Omental fat pad (tissue), 4 donors: ENCODE measurements around the gene VDAC2. TPM values are rescaled to one million over a fixed set of nuclear protein-coding genes. Genes with fewer than 3 reads are reported as not detected.

Experiments
- ATAC-seq: fragments of 150-250 bp; one replicate; pipeline ENCODE4 v1.9.1; 2016; ENCODE audit warnings: mild to moderate bottlenecking, moderate library complexity; ENCODE audit not compliant: low FRiP score
- DNase-seq: peaks from one replicate; pipeline ENCODE4 v3.0.0-alpha.2; 2019; ENCODE audit warnings: low spot score
- total RNA-seq, 4 donors: library from RNA; depleted of rRNA; stranded (reverse); fragments of >200 nt; gene quantifications; one replicate each; pipeline ENCODE4 v1.1.0, GENCODE V29; 2016
- TF ChIP-seq, protein P1 (sequence below), 3 donors: fragments of 450-650 bp; IDR thresholded peaks; one replicate each; pipeline ENCODE4 v1.5.1; 2016 to 2017; ENCODE audit warnings: antibody characterized with exemption in 3 of 3, mild to moderate bottlenecking in 3 of 3, moderate library complexity in 2 of 3

The VDAC2 gene
- total RNA-seq, 4 donors from 2014 or later, result 111 to 143 (median 131) TPM

DNA sequence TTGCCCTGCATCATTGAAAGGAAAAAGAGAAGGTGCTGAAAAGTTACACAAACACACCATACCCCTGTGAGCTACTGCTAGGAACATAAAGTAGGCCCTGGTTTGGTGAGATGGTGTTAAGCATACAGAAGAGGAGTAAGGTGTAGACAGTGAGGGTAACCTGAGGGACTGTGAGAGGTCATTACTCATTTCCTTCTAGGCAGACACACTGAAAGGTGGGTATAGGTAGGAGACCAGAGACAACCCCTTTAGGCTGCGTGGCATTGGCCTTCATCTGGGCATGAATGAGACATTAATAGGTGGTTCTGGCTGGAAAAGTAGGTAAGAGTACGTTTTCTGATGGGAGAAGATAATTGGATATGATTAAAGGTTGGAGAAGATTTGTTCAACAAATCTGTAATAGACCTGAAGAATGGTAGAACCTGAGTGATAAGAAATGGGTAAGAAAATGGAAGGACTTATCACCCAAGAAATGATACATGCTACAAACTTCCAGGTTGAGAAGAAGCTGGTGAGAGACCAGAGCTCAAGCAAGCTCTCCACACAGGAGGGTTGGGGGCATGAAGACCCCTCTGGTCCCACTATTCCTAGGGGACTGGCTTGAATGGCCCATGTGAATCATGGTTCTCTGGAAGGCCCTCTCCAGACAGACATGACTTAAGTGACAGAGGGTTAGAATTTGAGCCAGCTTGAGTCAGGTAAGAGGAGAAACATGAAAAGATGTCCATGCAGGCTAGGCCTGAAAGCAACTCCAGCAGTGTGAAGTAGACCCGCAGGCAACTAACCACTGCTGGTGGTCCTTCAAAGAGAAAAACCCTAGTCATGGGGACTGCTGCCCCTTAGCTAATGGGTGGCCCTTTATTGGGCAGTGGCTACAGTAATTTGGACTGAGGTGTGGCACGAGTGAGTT, 21.3 kb downstream of the VDAC2 start:
- no peak for DNase-seq
- TF ChIP-seq, protein P1, sequence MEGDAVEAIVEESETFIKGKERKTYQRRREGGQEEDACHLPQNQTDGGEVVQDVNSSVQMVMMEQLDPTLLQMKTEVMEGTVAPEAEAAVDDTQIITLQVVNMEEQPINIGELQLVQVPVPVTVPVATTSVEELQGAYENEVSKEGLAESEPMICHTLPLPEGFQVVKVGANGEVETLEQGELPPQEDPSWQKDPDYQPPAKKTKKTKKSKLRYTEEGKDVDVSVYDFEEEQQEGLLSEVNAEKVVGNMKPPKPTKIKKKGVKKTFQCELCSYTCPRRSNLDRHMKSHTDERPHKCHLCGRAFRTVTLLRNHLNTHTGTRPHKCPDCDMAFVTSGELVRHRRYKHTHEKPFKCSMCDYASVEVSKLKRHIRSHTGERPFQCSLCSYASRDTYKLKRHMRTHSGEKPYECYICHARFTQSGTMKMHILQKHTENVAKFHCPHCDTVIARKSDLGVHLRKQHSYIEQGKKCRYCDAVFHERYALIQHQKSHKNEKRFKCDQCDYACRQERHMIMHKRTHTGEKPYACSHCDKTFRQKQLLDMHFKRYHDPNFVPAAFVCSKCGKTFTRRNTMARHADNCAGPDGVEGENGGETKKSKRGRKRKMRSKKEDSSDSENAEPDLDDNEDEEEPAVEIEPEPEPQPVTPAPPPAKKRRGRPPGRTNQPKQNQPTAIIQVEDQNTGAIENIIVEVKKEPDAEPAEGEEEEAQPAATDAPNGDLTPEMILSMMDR (IDR thresholded peaks at IDR 0.05), result no peak
- no peak for ATAC-seq

DNA sequence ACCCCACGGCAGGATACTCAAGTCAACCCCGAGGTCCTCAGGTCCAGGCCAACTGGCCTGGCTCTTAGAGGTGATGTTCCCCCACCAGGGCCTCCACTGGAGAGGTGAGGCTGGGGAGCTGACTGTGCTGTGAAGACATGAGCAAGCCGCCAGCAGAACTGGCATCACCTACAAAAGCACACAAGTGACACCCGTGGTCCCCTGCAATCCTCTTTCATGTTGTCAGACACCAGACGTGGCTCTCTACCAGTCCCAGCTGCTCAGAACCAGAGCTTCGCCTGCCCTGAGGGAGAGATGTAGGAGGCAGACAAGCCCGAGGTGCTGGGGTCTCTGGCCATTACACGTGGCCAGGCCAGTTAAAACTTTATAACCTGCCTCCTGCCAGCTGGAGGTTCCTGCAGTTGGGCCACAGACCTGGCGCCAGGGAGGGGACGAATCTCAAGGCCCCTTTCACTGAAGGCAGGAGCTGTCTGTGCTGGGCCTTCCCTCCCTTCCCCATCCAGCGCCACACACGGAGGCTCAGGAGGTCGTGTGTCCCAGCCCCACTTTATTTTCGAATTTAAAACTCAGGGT, 22.9 kb downstream of the VDAC2 start:
- no peak for DNase-seq
- ATAC-seq, result no peak
- TF ChIP-seq, protein P1 (IDR thresholded peaks at IDR 0.05), result no peak

- peak; percentile 86 for ATAC-seq
- peak; percentile 81 for DNase-seq
- TF ChIP-seq, protein P1 (IDR thresholded peaks at IDR 0.05), result no peak
Observed at GRCh38 chr10:75234017-75234682, 23.6 kb downstream of the VDAC2 start.

DNA sequence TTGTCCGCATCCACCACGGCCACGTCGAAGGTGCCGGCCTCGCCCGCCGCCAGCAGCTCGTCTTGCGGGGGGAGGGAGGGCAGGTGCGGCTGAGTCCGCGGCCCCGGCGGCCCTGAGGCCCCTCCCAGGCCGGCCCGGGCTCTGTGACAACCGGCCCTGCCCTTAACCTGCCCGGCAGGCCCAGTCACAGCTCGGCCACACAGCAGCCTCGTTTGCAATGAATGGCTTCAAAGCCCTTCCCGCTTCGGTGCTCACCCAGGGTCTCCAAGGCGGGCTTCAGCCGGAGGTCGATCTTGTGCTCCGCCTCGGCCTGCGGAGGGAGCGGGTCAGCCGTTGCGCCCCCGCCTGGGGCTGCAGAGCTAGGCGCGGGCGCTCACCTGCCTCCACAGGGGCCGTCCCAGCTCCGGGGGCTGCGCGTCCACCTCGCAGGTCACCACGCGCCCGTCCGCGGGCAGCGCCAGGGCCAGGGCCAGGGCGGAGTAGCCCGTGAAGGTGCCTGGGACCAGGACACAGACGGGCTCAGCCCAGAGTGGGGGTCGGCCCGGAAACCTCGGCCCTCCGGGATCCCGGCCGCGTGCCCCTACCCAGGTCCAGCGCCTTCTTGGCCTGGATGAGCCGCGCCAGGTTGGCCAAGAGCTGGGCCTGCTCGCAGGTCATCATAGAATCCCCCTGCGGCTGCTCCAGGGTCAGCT, 24.2 kb downstream of the VDAC2 start:
- peak; percentile 22 for ATAC-seq

GRCh38 chr10:75235375-75236177, 25.0 kb downstream of the VDAC2 start, which contains the start of gene COMTD1:
TSS of gene COMTD1 (minus strand) at chr10:75235957. CDS start at chr10:75235928, 29 bp downstream.
- peak; percentile 82 for ATAC-seq
- peak; percentile 60 for DNase-seq
- TF ChIP-seq, protein P1 (IDR thresholded peaks at IDR 0.05), result peak in 2 of 3 donors; percentile 100

More for the DNA sequence above, 24.2 kb downstream of the VDAC2 start:
- no peak for DNase-seq
- TF ChIP-seq, protein P1 (IDR thresholded peaks at IDR 0.05), result no peak
